K562 (cell line): ENCODE results near the gene UBE2C.

ENCODE experiments used
- BRCA1 ChIP-seq, 2 experiments: fragments of 450-650 bp in 1 of 2; sonication (generic) in 1 of 2; formaldehyde crosslinking in 1 of 2; IDR thresholded peaks; 2 replicates each; pipeline versions ENCODE4 v1.5.0 to v1.6.1; 2017 to 2020; ENCODE audit warnings: mild to moderate bottlenecking in 1 of 2, missing genetic modification reagents in 1 of 2
- CHD4 ChIP-seq: fragments of 200-600 bp; sonication (generic); IDR thresholded peaks from 3 replicates; pipeline ENCODE4 v1.6.1; 2012; ENCODE audit warnings: low read depth, mild to moderate bottlenecking, mixed read lengths, low read length, inconsistent platforms; ENCODE audit not compliant: insufficient read depth, insufficient replicate concordance, poor library complexity, severe bottlenecking
- POLR2A ChIP-seq: fragments of 450-650 bp; conservative IDR thresholded peaks from 2 replicates; pipeline ENCODE4 v1.6.1; 2016
- RNF2 ChIP-seq: sonication (generic); IDR thresholded peaks from 2 replicates; pipeline ENCODE4 v1.6.1; 2016
- SMC3 ChIP-seq: conservative IDR thresholded peaks from 2 replicates; pipeline ENCODE4 v1.6.1; 2011; ENCODE audit warnings: low read depth, low read length, improper control_type of control experiment; ENCODE audit not compliant: insufficient read depth
- ZNF282 ChIP-seq: sonication (generic); formaldehyde crosslinking; IDR thresholded peaks from 2 replicates; pipeline ENCODE4 v1.8.1; 2023; ENCODE audit warnings: missing genetic modification reagents
- TF ChIP-seq, protein P1 (sequence below), 3 experiments: IDR thresholded peaks in 2 of 3; conservative IDR thresholded peaks in 1 of 3; 2 replicates each; pipeline ENCODE4 v1.5.1; 2011 to 2012; ENCODE audit warnings: low read length in 3 of 3, mild to moderate bottlenecking in 3 of 3, control low read depth in 2 of 3, improper control_type of control experiment in 1 of 3, inconsistent platforms in 1 of 3, low read depth in 1 of 3, mixed read lengths in 1 of 3, moderate library complexity in 1 of 3; ENCODE audit not compliant: insufficient read depth in 2 of 3

DNA sequence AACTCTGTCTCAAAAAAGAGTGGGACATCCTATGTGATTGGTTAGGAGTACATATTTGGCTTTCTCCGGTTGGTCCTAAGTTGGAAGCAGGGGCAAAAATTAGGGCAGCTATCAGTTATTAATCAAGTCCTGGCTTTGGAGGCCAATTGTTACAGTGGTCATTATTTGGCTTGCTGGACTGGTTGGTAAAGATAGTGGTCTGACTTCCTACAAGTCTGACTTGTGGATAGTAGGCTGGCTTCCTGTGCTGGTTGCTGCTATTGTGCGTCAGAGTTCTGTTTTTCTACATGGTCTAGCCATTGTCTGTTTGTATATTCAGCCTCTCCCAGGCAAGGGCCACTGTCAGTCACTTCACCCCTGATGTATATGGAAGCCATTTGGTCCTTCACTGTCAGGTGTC, 37.8 kb downstream of the UBE2C start:
- TF ChIP-seq RNF2 (no peak), POLR2A (no peak), CHD4 (no peak), SMC3 (no peak), BRCA1 (IDR thresholded peaks at IDR 0.05) (no peak), BRCA1 (CRISPR knock-in tag; IDR thresholded peaks at IDR 0.05) (no peak), ZNF282 (CRISPR knock-in tag) (no peak)
- TF ChIP-seq, protein P1, sequence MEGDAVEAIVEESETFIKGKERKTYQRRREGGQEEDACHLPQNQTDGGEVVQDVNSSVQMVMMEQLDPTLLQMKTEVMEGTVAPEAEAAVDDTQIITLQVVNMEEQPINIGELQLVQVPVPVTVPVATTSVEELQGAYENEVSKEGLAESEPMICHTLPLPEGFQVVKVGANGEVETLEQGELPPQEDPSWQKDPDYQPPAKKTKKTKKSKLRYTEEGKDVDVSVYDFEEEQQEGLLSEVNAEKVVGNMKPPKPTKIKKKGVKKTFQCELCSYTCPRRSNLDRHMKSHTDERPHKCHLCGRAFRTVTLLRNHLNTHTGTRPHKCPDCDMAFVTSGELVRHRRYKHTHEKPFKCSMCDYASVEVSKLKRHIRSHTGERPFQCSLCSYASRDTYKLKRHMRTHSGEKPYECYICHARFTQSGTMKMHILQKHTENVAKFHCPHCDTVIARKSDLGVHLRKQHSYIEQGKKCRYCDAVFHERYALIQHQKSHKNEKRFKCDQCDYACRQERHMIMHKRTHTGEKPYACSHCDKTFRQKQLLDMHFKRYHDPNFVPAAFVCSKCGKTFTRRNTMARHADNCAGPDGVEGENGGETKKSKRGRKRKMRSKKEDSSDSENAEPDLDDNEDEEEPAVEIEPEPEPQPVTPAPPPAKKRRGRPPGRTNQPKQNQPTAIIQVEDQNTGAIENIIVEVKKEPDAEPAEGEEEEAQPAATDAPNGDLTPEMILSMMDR (IDR thresholded peaks at IDR 0.05 in 2 of 3, conservative IDR thresholded peaks at IDR 0.05 in 1 of 3; ENCODE audit: insufficient read depth in 2 of 3, low read depth in 1 of 3, low read length in 3 of 3): no peak
